IMR-90 (cell line): ENCODE data around the gene MYO1D. TPM values are rescaled to one million over a fixed set of nuclear protein-coding genes. Genes with fewer than 3 reads are reported as not detected.

Experiments used
- ATAC-seq: fragments of 200-7000 bp; cut with Tn5 transposase; 2 replicates; pipeline ENCODE4 v1.9.1; 2020; ENCODE audit warnings: low read depth, mild to moderate bottlenecking, moderate library complexity
- BruUV-seq: library from RNA; stranded (reverse); fragments of 400-500 nt; replicated peaks from 2 replicates; lab custom pipeline; 2021; lab: Mats Ljungman, UMichigan
- CTCF ChIA-PET: fragments of 300-600 bp; formaldehyde crosslinking; extraction: SDS; loops from one replicate; lab custom pipeline; 2021; ENCODE audit warnings: antibody characterized with exemption; lab: Yijun Ruan, JAX
- POLR2A ChIA-PET: fragments of 300-600 bp; sonication (Branson Sonifier 250); formaldehyde crosslinking; loops from one replicate; lab custom pipeline; 2022; ENCODE audit warnings: antibody characterized with exemption; ENCODE audit not compliant: unreplicated experiment; lab: Charles Lee
- DNase-seq: peaks from one replicate; pipeline ENCODE4 v3.0.0; 2013
- H2AFZ ChIP-seq: replicated peaks from 2 replicates; pipeline ENCODE3; 2013; ENCODE audit warnings: low read length, mild to moderate bottlenecking; ENCODE audit not compliant: poor library complexity
- H2AK5ac ChIP-seq: 2 replicates; pipeline ENCODE4 v1.6.1; 2013; ENCODE audit warnings: low read depth, low read length, inconsistent platforms
- H2AK9ac ChIP-seq: replicated peaks from 2 replicates; pipeline ENCODE3; 2013; ENCODE audit warnings: mild to moderate bottlenecking, low read depth, low read length, moderate library complexity; ENCODE audit not compliant: poor library complexity
- H2BK120ac ChIP-seq: 2 replicates; pipeline ENCODE4 v1.6.1; 2013; ENCODE audit warnings: low read depth, low read length, inconsistent platforms
- H2BK15ac ChIP-seq: 3 replicates; pipeline ENCODE4 v1.6.1; 2013; ENCODE audit warnings: low read depth, low read length, inconsistent platforms
- H2BK20ac ChIP-seq: 2 replicates; pipeline ENCODE4 v1.6.1; 2013; ENCODE audit warnings: low read depth, mild to moderate bottlenecking, inconsistent platforms, low read length, moderate library complexity
- H2BK5ac ChIP-seq: 2 replicates; pipeline ENCODE4 v1.6.1; 2013; ENCODE audit warnings: mild to moderate bottlenecking, low read depth, low read length, inconsistent platforms; ENCODE audit not compliant: poor library complexity, severe bottlenecking
- H3K14ac ChIP-seq: replicated peaks from 2 replicates; pipeline ENCODE4 v1.6.1; 2013; ENCODE audit warnings: low read depth, low read length, inconsistent platforms
- H3K18ac ChIP-seq: 2 replicates; pipeline ENCODE4 v1.6.1; 2013; ENCODE audit warnings: low read depth, low read length, control low read depth
- H3K23ac ChIP-seq: 2 replicates; pipeline ENCODE4 v1.6.1; 2013; ENCODE audit warnings: low read depth, low read length, inconsistent platforms
- H3K27ac ChIP-seq: 2 replicates; pipeline ENCODE4 v1.5.1; 2013; ENCODE audit warnings: mild to moderate bottlenecking, control low read depth, low read length; ENCODE audit not compliant: insufficient read depth
- H3K27me3 ChIP-seq: 2 replicates; pipeline ENCODE4 v1.6.1; 2013; ENCODE audit warnings: low read length; ENCODE audit not compliant: control insufficient read depth, insufficient read depth
- H3K36me3 ChIP-seq: 2 replicates; pipeline ENCODE4 v1.6.1; 2013; ENCODE audit warnings: low read length, mixed read lengths; ENCODE audit not compliant: control insufficient read depth, insufficient read depth
- H3K4ac ChIP-seq: 2 replicates; pipeline ENCODE4 v1.6.1; 2013; ENCODE audit warnings: low read depth, low read length, inconsistent platforms
- H3K4me1 ChIP-seq: 2 replicates; pipeline ENCODE4 v1.6.1; 2013; ENCODE audit warnings: low read length, mixed read lengths; ENCODE audit not compliant: control insufficient read depth, insufficient read depth
- H3K4me2 ChIP-seq: 2 replicates; pipeline ENCODE4 v1.6.1; 2013; ENCODE audit warnings: low read depth, mild to moderate bottlenecking, control low read depth, low read length, moderate library complexity
- H3K4me3 ChIP-seq: 2 replicates; pipeline ENCODE4 v1.5.1; 2013; ENCODE audit warnings: low read depth, mild to moderate bottlenecking, control low read depth, low read length, moderate library complexity; ENCODE audit not compliant: insufficient read depth
- H3K56ac ChIP-seq: 2 replicates; pipeline ENCODE4 v1.6.1; 2013; ENCODE audit warnings: low read length, inconsistent platforms; ENCODE audit not compliant: insufficient read depth; ENCODE audit errors: extremely low read depth
- H3K79me1 ChIP-seq, 2 experiments: 2 replicates each; pipeline ENCODE4 v1.6.1; 2013; ENCODE audit warnings: low read length in 2 of 2, inconsistent platforms in 1 of 2, low read depth in 1 of 2
- H3K9ac ChIP-seq: 2 replicates; pipeline ENCODE4 v1.6.1; 2013; ENCODE audit warnings: low read depth, low read length, control low read depth
- H3K9me1 ChIP-seq: 2 replicates; pipeline ENCODE4 v1.6.1; 2013; ENCODE audit warnings: low read length, inconsistent platforms; ENCODE audit not compliant: insufficient read depth
- H3K9me3 ChIP-seq: 2 replicates; pipeline ENCODE4 v1.6.1; 2013; ENCODE audit warnings: low read length; ENCODE audit not compliant: control insufficient read depth, insufficient read depth
- H4K20me1 ChIP-seq: 2 replicates; pipeline ENCODE4 v1.6.1; 2013; ENCODE audit warnings: low read length, inconsistent platforms; ENCODE audit not compliant: insufficient read depth
- H4K5ac ChIP-seq: 2 replicates; pipeline ENCODE4 v1.6.1; 2013; ENCODE audit warnings: mild to moderate bottlenecking, low read depth, low read length, control low read depth
- H4K8ac ChIP-seq, 2 experiments: 2 replicates each; pipeline ENCODE4 v1.6.1; 2013; ENCODE audit warnings: low read depth in 2 of 2, low read length in 2 of 2, control low read depth in 1 of 2, inconsistent platforms in 1 of 2
- H4K91ac ChIP-seq: 2 replicates; pipeline ENCODE4 v1.6.1; 2013; ENCODE audit warnings: low read depth, low read length, inconsistent platforms; ENCODE audit not compliant: insufficient read depth
- BHLHE40 ChIP-seq: fragments of 150-350 bp; IDR thresholded peaks from 2 replicates; pipeline ENCODE4 v1.6.1; 2016; ENCODE audit warnings: mild to moderate bottlenecking, low read depth, low read length
- MAFK ChIP-seq: IDR thresholded peaks from 2 replicates; pipeline ENCODE4 v1.6.1; 2012; ENCODE audit warnings: low read depth, low read length, improper control_type of control experiment
- NFE2L2 ChIP-seq: fragments of 150-350 bp; IDR thresholded peaks from 2 replicates; pipeline ENCODE4 v1.6.1; 2016; ENCODE audit warnings: low read depth, mild to moderate bottlenecking, low read length
- POLR2A ChIP-seq: IDR thresholded peaks from 2 replicates; pipeline ENCODE4 v1.6.1; 2012; ENCODE audit warnings: mild to moderate bottlenecking, low read depth, low read length
- RAD21 ChIP-seq: IDR thresholded peaks from 2 replicates; pipeline ENCODE4 v1.6.1; 2012; ENCODE audit warnings: low read length, improper control_type of control experiment
- RFX5 ChIP-seq: IDR thresholded peaks from 2 replicates; pipeline ENCODE4 v1.8.0; 2012; ENCODE audit warnings: low read depth, mild to moderate bottlenecking, low read length, moderate library complexity
- WGBS, 2 experiments: methylation state at CpG; one replicate each; pipeline versions ENCODE4 v1.1.5 to v1.1.7; 2013; ENCODE audit warnings: missing lambda C conversion rate in 2 of 2; ENCODE audit not compliant: insufficient read length in 1 of 2; ENCODE audit errors: extremely low coverage in 2 of 2; 5-methylcytosine and 5-hydroxymethylcytosine counted together
- dilution Hi-C: fragments of 300-500 bp; cut with HindIII; formaldehyde crosslinking; loops from one replicate; pipeline ENCODE4 v1.14.3; 2018; ENCODE audit warnings: low sequenced_read_pairs; ENCODE audit not compliant: unreplicated experiment
- in situ Hi-C: fragments of 300-500 bp; cut with MboI; formaldehyde crosslinking; loops from 3 replicates; pipeline ENCODE4 v1.14.3; 2019; ENCODE audit warnings: low sequenced_read_pairs, inconsistent platforms, mixed read lengths
- intact Hi-C: fragments of 100-400 bp; cut with micrococcal nuclease; formaldehyde crosslinking; loops from 2 replicates; pipeline ENCODE4 v1.10.0; 2022
- polyA plus RNA-seq, 3 experiments: library from polyadenylated mRNA; depleted of rRNA; stranded (reverse); fragments of >200 nt; gene quantifications; 2 replicates each; pipeline ENCODE4 v1.2.3, GENCODE V29; 2012; ENCODE audit warnings: low replicate concordance in 1 of 3
- total RNA-seq: library from RNA; depleted of rRNA; stranded (reverse); fragments of >200 nt; gene quantifications from 2 replicates; pipeline ENCODE4 v1.2.3, GENCODE V29; 2012
- TF ChIP-seq, protein P1 (sequence below): conservative IDR thresholded peaks from 2 replicates; pipeline ENCODE4 v1.5.1; 2012; ENCODE audit warnings: mild to moderate bottlenecking, low read depth, low read length, improper control_type of control experiment

Gene MYO1D
- total and polyA plus RNA-seq, 2 of the 4 experiments (the other 2 are of a cell fraction): 0.63 to 0.90 TPM

DNA sequence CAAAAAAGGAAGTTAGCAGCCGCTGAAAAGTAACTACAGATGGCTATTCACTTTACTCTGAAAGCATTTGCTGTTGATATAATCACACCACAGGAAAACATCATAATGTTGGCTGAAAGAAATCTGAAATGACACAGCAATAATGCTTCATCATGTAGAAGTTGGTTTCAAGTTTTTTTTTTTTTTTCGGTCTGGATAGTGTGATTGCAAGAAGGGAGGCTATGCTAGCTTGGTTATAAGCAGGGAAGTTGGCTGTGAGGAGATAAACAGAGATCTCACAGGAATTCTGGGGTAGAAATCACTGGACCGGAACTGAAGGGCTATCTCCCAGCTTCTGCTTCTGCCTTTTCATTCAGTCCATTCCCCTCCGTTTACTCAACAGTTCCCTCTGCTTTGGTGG is 57.9 kb downstream of the MYO1D start:
- Histone ChIP-seq H3K4ac (no peak overlapping the region), H3K4me1 (no peaks in the 10 kb centered on the region), H4K20me1 (no peaks in the 10 kb centered on the region), H3K23ac (no peak overlapping the region), H4K91ac (no peak overlapping the region), H3K4me2 (no peak overlapping the region), H2AK5ac (no peak overlapping the region), H3K18ac (no peak overlapping the region), H3K27ac (no peak overlapping the region), H3K79me1 (no peaks in the 10 kb centered on the region), H4K5ac (no peak overlapping the region), H3K9me3 (no peaks in the 10 kb centered on the region), H3K36me3 (no peaks in the 10 kb centered on the region), H3K9ac (no peak overlapping the region), H3K56ac (no peak overlapping the region), H3K4me3 (no peak overlapping the region), H2BK120ac (no peak overlapping the region), H2BK5ac (no peak overlapping the region), H4K8ac (no peak overlapping the region), H2BK15ac (no peak overlapping the region), H3K14ac (no peak overlapping the region), H3K27me3 (peaks cover 3% of the 10 kb centered on the region), H2BK20ac (no peak overlapping the region), H2AFZ (no peak overlapping the region), H3K9me1 (no peaks in the 10 kb centered on the region), H2AK9ac (no peak overlapping the region)
- no TSS peak for BruUV-seq
- TF ChIP-seq RFX5 (no peak), BHLHE40 (no peak), MAFK (no peak), RAD21 (no peak), NFE2L2 (no peak), POLR2A (no peak)
- TF ChIP-seq, protein P1, sequence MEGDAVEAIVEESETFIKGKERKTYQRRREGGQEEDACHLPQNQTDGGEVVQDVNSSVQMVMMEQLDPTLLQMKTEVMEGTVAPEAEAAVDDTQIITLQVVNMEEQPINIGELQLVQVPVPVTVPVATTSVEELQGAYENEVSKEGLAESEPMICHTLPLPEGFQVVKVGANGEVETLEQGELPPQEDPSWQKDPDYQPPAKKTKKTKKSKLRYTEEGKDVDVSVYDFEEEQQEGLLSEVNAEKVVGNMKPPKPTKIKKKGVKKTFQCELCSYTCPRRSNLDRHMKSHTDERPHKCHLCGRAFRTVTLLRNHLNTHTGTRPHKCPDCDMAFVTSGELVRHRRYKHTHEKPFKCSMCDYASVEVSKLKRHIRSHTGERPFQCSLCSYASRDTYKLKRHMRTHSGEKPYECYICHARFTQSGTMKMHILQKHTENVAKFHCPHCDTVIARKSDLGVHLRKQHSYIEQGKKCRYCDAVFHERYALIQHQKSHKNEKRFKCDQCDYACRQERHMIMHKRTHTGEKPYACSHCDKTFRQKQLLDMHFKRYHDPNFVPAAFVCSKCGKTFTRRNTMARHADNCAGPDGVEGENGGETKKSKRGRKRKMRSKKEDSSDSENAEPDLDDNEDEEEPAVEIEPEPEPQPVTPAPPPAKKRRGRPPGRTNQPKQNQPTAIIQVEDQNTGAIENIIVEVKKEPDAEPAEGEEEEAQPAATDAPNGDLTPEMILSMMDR: no peak
- POLR2A ChIA-PET: no interaction called here
- DNase-seq: no peak
- no peak for ATAC-seq
- dilution Hi-C loops: no loop called here
- intact Hi-C loops: no loop called here
- CTCF ChIA-PET: no interaction called here
- WGBS, 2 experiments: no CpG with 5 or more reads among the region's 4 CpGs
- in situ Hi-C loops: no loop called here
